ENCODE measurements around the gene TMEM97.

GRCh38 chr17:28370744-28371103, 51.7 kb downstream of the TMEM97 start:
- TF ChIP-seq POLR2A (IDR thresholded peaks at IDR 0.05) (no peak), CTCF (IDR thresholded peaks at IDR 0.05) (no peak)

Data from suprapubic skin (tissue), 3 donors.